Osteocyte (in vitro differentiated cells): ENCODE data around the gene ATRNL1. TPM values are rescaled to one million over a fixed set of nuclear protein-coding genes. Genes with fewer than 3 reads are reported as not detected.

Experiments used
- DNase-seq: peaks from one replicate; pipeline ENCODE4 v3.0.0; 2021; ENCODE audit warnings: mixed read lengths; ENCODE audit not compliant: unreplicated experiment; ENCODE audit errors: extremely low spot score
- H3K27ac Mint-ChIP-seq: one replicate; pipeline ENCODE4 v1.8.0; 2021; ENCODE audit warnings: mild to moderate bottlenecking, mixed read lengths; ENCODE audit not compliant: unreplicated experiment
- H3K27me3 Mint-ChIP-seq: one replicate; pipeline ENCODE4 v1.8.0; 2021; ENCODE audit warnings: mixed read lengths; ENCODE audit not compliant: unreplicated experiment
- H3K36me3 Mint-ChIP-seq: one replicate; pipeline ENCODE4 v1.8.0; 2021; ENCODE audit warnings: mixed read lengths; ENCODE audit not compliant: unreplicated experiment
- H3K4me1 Mint-ChIP-seq: one replicate; pipeline ENCODE4 v1.8.0; 2021; ENCODE audit warnings: mixed read lengths; ENCODE audit not compliant: unreplicated experiment
- H3K4me3 Mint-ChIP-seq: one replicate; pipeline ENCODE4 v1.8.0; 2021; ENCODE audit warnings: mild to moderate bottlenecking, moderate library complexity, mixed read lengths; ENCODE audit not compliant: unreplicated experiment
- H3K9me3 Mint-ChIP-seq: one replicate; pipeline ENCODE4 v1.8.0; 2021; ENCODE audit warnings: mixed read lengths; ENCODE audit not compliant: unreplicated experiment
- total RNA-seq: library from RNA; stranded (reverse); gene quantifications from 2 replicates; pipeline ENCODE4 v1.2.1, GENCODE V29; 2021
- TF ChIP-seq, protein P1 (sequence below): fragments of 200-600 bp; sonication (generic); IDR thresholded peaks from 2 replicates; pipeline ENCODE4 v1.5.0; 2021; ENCODE audit warnings: antibody characterized with exemption, mild to moderate bottlenecking, moderate library complexity

Gene ATRNL1
- total RNA-seq, 1 donor from 2014 or later = 20.2 TPM

- Mint-ChIP-seq H3K27me3 (no peaks in the 10 kb centered on the region), H3K4me3 (no peak overlapping the region), H3K9me3 (peaks cover 4% of the 10 kb centered on the region), H3K36me3 (no peaks in the 10 kb centered on the region), H3K4me1 (peaks cover 8% of the 10 kb centered on the region), H3K27ac (no peak overlapping the region)
- TF ChIP-seq, protein P1, sequence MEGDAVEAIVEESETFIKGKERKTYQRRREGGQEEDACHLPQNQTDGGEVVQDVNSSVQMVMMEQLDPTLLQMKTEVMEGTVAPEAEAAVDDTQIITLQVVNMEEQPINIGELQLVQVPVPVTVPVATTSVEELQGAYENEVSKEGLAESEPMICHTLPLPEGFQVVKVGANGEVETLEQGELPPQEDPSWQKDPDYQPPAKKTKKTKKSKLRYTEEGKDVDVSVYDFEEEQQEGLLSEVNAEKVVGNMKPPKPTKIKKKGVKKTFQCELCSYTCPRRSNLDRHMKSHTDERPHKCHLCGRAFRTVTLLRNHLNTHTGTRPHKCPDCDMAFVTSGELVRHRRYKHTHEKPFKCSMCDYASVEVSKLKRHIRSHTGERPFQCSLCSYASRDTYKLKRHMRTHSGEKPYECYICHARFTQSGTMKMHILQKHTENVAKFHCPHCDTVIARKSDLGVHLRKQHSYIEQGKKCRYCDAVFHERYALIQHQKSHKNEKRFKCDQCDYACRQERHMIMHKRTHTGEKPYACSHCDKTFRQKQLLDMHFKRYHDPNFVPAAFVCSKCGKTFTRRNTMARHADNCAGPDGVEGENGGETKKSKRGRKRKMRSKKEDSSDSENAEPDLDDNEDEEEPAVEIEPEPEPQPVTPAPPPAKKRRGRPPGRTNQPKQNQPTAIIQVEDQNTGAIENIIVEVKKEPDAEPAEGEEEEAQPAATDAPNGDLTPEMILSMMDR = no peak
- no peak for DNase-seq
These were observed 884.7 kb downstream of the ATRNL1 start for GRCh38 chr10:115977855-115978254.

DNA sequence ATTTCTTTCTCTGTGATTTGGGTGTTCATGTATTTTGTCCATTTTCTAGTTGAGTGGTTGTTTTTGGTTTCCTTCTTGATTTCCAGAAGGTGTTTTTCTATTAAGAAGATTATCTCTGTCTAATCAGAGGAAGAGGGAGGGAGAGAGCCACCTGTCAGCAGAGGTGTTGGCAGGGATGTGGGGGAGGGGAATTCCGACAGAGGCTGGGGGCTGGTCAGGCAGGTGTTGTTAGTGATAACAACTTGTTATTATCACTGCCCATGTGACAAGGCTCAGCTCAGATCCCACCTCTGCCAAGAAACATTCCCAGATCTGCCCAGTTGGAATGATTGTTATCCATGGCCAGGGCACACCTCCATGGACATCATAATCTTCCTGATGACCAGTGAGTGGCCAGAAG lies 886.4 kb downstream of the ATRNL1 start:
- Mint-ChIP-seq H3K27ac (no peak overlapping the region), H3K27me3 (no peaks in the 10 kb centered on the region), H3K9me3 (peaks cover 11% of the 10 kb centered on the region), H3K36me3 (no peaks in the 10 kb centered on the region), H3K4me3 (no peak overlapping the region), H3K4me1 (peaks cover 8% of the 10 kb centered on the region)
- TF ChIP-seq, protein P1 = no peak
- DNase-seq = no peak

GRCh38 chr10:115980470-115980869 lies 887.3 kb downstream of the ATRNL1 start:
- Mint-ChIP-seq H3K27me3 (no peaks in the 10 kb centered on the region), H3K27ac (no peak overlapping the region)

GRCh38 chr10:115981081-115981480 lies 887.9 kb downstream of the ATRNL1 start:
- TF ChIP-seq, protein P1 = no peak
- H3K36me3 Mint-ChIP-seq = no peaks in the 10 kb centered on the region
- peak overlapping the region; percentile 32 for H3K27ac Mint-ChIP-seq
- H3K4me3 Mint-ChIP-seq = peak overlapping the region; percentile 14
- peaks cover 15% of the 10 kb centered on the region for H3K4me1 Mint-ChIP-seq
- H3K9me3 Mint-ChIP-seq = peaks cover 24% of the 10 kb centered on the region
- no peaks in the 10 kb centered on the region for H3K27me3 Mint-ChIP-seq
- DNase-seq = no peak

More at GRCh38 chr10:115980470-115980869, 887.3 kb downstream of the ATRNL1 start:
- DNase-seq = no peak
- TF ChIP-seq, protein P1 = no peak
- Mint-ChIP-seq H3K4me3 (no peak overlapping the region), H3K36me3 (no peaks in the 10 kb centered on the region), H3K4me1 (peaks cover 9% of the 10 kb centered on the region), H3K9me3 (peaks cover 18% of the 10 kb centered on the region)

- TF ChIP-seq, protein P1 = no peak
- no peaks in the 10 kb centered on the region for H3K27me3 Mint-ChIP-seq
- H3K4me1 Mint-ChIP-seq = peaks cover 15% of the 10 kb centered on the region
- no peak overlapping the region for H3K4me3 Mint-ChIP-seq
- no peak for DNase-seq
- no peaks in the 10 kb centered on the region for H3K36me3 Mint-ChIP-seq
- H3K27ac Mint-ChIP-seq = no peak overlapping the region
- H3K9me3 Mint-ChIP-seq = peaks cover 27% of the 10 kb centered on the region
These were observed 888.9 kb downstream of the ATRNL1 start for GRCh38 chr10:115982076-115982475.
